Psoas muscle (tissue), 8 donors: Measurements from ENCODE around the gene DOCK10. TPM values are rescaled to one million over a fixed set of nuclear protein-coding genes. Genes with fewer than 3 reads are reported as not detected.

ENCODE experiments used
- ATAC-seq, 4 donors: fragments of 200-7000 bp; cut with Tn5 transposase; one replicate each; pipeline ENCODE4 v1.9.1; 2020; ENCODE audit warnings: moderate library complexity in 3 of 4, mild to moderate bottlenecking in 2 of 4
- DNase-seq, 2 donors: peaks; one replicate each; pipeline ENCODE4 v3.0.0-alpha.2; 2020
- H3K27ac ChIP-seq: fragments of 200-600 bp; one replicate; pipeline ENCODE4 v1.8.0; 2022
- H3K27me3 ChIP-seq, 3 donors: fragments of 200-600 bp in 1 of 3; one replicate each; pipeline versions ENCODE4 v1.6.1 to v1.8.0; 2013 to 2022; ENCODE audit warnings: low read length in 2 of 3, mild to moderate bottlenecking in 2 of 3, moderate library complexity in 1 of 3; ENCODE audit not compliant: insufficient read depth in 3 of 3
- H3K36me3 ChIP-seq, 2 donors: fragments of 200-600 bp in 1 of 2; one replicate each; pipeline versions ENCODE4 v1.6.1 to v1.8.0; 2013 to 2022; ENCODE audit warnings: low read depth in 1 of 2, mild to moderate bottlenecking in 1 of 2, moderate library complexity in 1 of 2; ENCODE audit not compliant: insufficient read depth in 1 of 2
- H3K4me1 ChIP-seq: fragments of 200-600 bp; one replicate; pipeline ENCODE4 v1.8.0; 2022
- H3K4me3 ChIP-seq: fragments of 200-600 bp; one replicate; pipeline ENCODE4 v1.8.0; 2022; ENCODE audit warnings: mild to moderate bottlenecking
- H3K9me3 ChIP-seq: fragments of 200-600 bp; one replicate; pipeline ENCODE4 v1.8.0; 2022
- CTCF ChIP-seq: fragments of 200-600 bp; IDR thresholded peaks from one replicate; pipeline ENCODE4 v1.8.0; 2022; ENCODE audit warnings: antibody characterized with exemption
- WGBS, 3 donors: extraction: QIAGEN DNeasy Blood & Tissue Kit; methylation state at CpG; one replicate each; pipeline versions ENCODE4 v1.1.6 to v1.1.7; 2013; 5-methylcytosine and 5-hydroxymethylcytosine counted together
- intact Hi-C, 2 donors: fragments of 100-400 bp; cut with DNase I; formaldehyde crosslinking; loops; one replicate each; pipeline versions ENCODE4 v1.11.0 to v1.14.2; 2022
- polyA plus RNA-seq, 3 donors: library from polyadenylated mRNA; stranded (reverse); fragments of 200-250 nt; gene quantifications; one replicate each; pipeline ENCODE4 v1.2.3, GENCODE V29; 2013
- total RNA-seq, 4 donors: library from RNA; stranded (reverse); fragmentation: NEBNext Ultra II Directional in 2 of 4; extraction: Animal tissue kit (Norgen Biotek cat#: 25700) in 2 of 4; gene quantifications; one replicate each; pipeline versions ENCODE4 v1.2.1 to v1.2.4, GENCODE V29; 2021 to 2023
- donor health status: healthy with polysubstance abuse.
- donor health status: DM: no; HTN: no; CAD: no; lungs with moderate emphysema.
- donor health status: Bipolar disorder and iron deficiency.
- donor health status: healthy.
- donor health status: DM: yes; HTN: yes; CAD: no.
- donor health status: DM: no; HTN: no; CAD: no.
- donor health status: DM: no; HTN: no; CAD: no.
- donor health status: DM: yes; HTN: yes; CAD: no.

Gene DOCK10
- total and polyA plus RNA-seq, 7 donors, result 0.17 to 4.4 (median 1.0) TPM

- H3K9me3 ChIP-seq, result no peaks in the 10 kb centered on the region
- WGBS, 3 donors, result 95% methylated on average over 6 of the region's 6 CpGs
- ATAC-seq, result no peak
- intact Hi-C loops, result no loop called here
- H3K4me3 ChIP-seq, result no peak overlapping the region
- H3K36me3 ChIP-seq, result no peaks in the 10 kb centered on the region
- DNase-seq, result no peak
- no peak for TF ChIP-seq CTCF
- H3K27me3 ChIP-seq, result no peaks in the 10 kb centered on the region
- H3K4me1 ChIP-seq, result no peaks in the 10 kb centered on the region
- H3K27ac ChIP-seq, result no peak overlapping the region
These were observed 8.6 kb downstream of the DOCK10 start for GRCh38 chr2:225033440-225034318.

GRCh38 chr2:225032246-225032645 is 10.0 kb downstream of the DOCK10 start:
- intact Hi-C loops, result no loop called here
- no peak overlapping the region for H3K27ac ChIP-seq
- H3K4me3 ChIP-seq, result no peak overlapping the region
- ATAC-seq (no peak), DNase-seq (no peak)
- no peak for TF ChIP-seq CTCF
- no peaks in the 10 kb centered on the region for H3K4me1 ChIP-seq
- H3K27me3 ChIP-seq, result no peaks in the 10 kb centered on the region
- no peaks in the 10 kb centered on the region for H3K9me3 ChIP-seq
- H3K36me3 ChIP-seq, result no peaks in the 10 kb centered on the region

- TF ChIP-seq CTCF, result no peak
- WGBS, 3 donors, result 81 to 89% (median 89%) methylated on average over 4 of the region's 4 CpGs
- no peak for DNase-seq
These were observed 10.7 kb downstream of the DOCK10 start for GRCh38 chr2:225031599-225031998.

GRCh38 chr2:225030893-225031292 is 11.4 kb downstream of the DOCK10 start:
- Histone ChIP-seq H3K4me1 (no peaks in the 10 kb centered on the region), H3K9me3 (no peaks in the 10 kb centered on the region), H3K27me3 (no peaks in the 10 kb centered on the region), H3K27ac (no peak overlapping the region), H3K4me3 (no peak overlapping the region), H3K36me3 (no peaks in the 10 kb centered on the region)
- ATAC-seq, result no peak
- no peak for DNase-seq
- intact Hi-C loops, result no loop called here
- 92 to 97% (median 94%) methylated on average over 1 of the region's 1 CpG for WGBS, 3 donors
- TF ChIP-seq CTCF, result no peak

More at GRCh38 chr2:225031599-225031998, 10.7 kb downstream of the DOCK10 start:
- Histone ChIP-seq H3K4me1 (no peaks in the 10 kb centered on the region), H3K4me3 (no peak overlapping the region), H3K36me3 (no peaks in the 10 kb centered on the region), H3K27me3 (no peaks in the 10 kb centered on the region), H3K9me3 (no peaks in the 10 kb centered on the region), H3K27ac (no peak overlapping the region)
- no peak for ATAC-seq
- intact Hi-C loops, result no loop called here

- intact Hi-C loops, result no loop called here
- ATAC-seq (no peak), DNase-seq (no peak)
- TF ChIP-seq CTCF, result no peak
- no peak overlapping the region for H3K4me3 ChIP-seq
- no peaks in the 10 kb centered on the region for H3K9me3 ChIP-seq
- H3K27ac ChIP-seq, result no peak overlapping the region
- no peaks in the 10 kb centered on the region for H3K27me3 ChIP-seq
- 89 to 92% (median 91%) methylated on average over 8 of the region's 8 CpGs for WGBS, 3 donors
- H3K4me1 ChIP-seq, result no peaks in the 10 kb centered on the region
- no peaks in the 10 kb centered on the region for H3K36me3 ChIP-seq
These were observed 12.1 kb downstream of the DOCK10 start for GRCh38 chr2:225030203-225030602.
